DND-41 (cell line): ENCODE data around the gene GFI1.

ENCODE experiments used
- ATAC-seq: fragments of 200-7000 bp; cut with Tn5 transposase; 3 replicates; pipeline ENCODE4 v1.9.1; 2021; ENCODE audit warnings: low read depth; ENCODE audit not compliant: insufficient read depth
- DNase-seq: peaks from one replicate; pipeline ENCODE4 v3.0.0-alpha.2; 2020
- H2AFZ ChIP-seq: 2 replicates; pipeline ENCODE4 v1.6.0; 2012; ENCODE audit warnings: low read depth, low read length
- H3K27ac ChIP-seq: 2 replicates; pipeline ENCODE4 v1.5.1; 2012; ENCODE audit warnings: low read length, inconsistent platforms
- H3K27me3 ChIP-seq: fragments of 200-600 bp; sonication (generic); 2 replicates; pipeline ENCODE4 v1.6.0; 2012; ENCODE audit warnings: low read length, mild to moderate bottlenecking, inconsistent platforms; ENCODE audit not compliant: insufficient read depth, poor library complexity
- H3K36me3 ChIP-seq: 2 replicates; pipeline ENCODE4 v1.5.1; 2012; ENCODE audit warnings: low read length, inconsistent platforms; ENCODE audit not compliant: insufficient read depth
- H3K4me1 ChIP-seq: 2 replicates; pipeline ENCODE4 v1.5.1; 2012; ENCODE audit warnings: mild to moderate bottlenecking, low read length; ENCODE audit not compliant: insufficient read depth
- H3K4me2 ChIP-seq: 2 replicates; pipeline ENCODE4 v1.6.0; 2012; ENCODE audit warnings: mild to moderate bottlenecking, moderate library complexity, low read length, inconsistent platforms; ENCODE audit not compliant: insufficient read depth
- H3K4me3 ChIP-seq, 2 experiments: fragments of 200-600 bp in 1 of 2; shearing (Covaris generic) in 1 of 2; 2 replicates each; pipeline ENCODE4 v1.5.1; 2012 to 2016; ENCODE audit warnings: inconsistent platforms in 2 of 2, low read length in 2 of 2, mild to moderate bottlenecking in 2 of 2, low read depth in 1 of 2, moderate library complexity in 1 of 2
- H3K79me2 ChIP-seq: 2 replicates; pipeline ENCODE4 v1.6.0; 2012; ENCODE audit warnings: low read length, inconsistent platforms; ENCODE audit not compliant: insufficient read depth
- H3K9ac ChIP-seq: 2 replicates; pipeline ENCODE4 v1.6.0; 2012; ENCODE audit warnings: low read depth, mild to moderate bottlenecking, inconsistent platforms, low read length, moderate library complexity
- H3K9me3 ChIP-seq: 2 replicates; pipeline ENCODE4 v1.5.1; 2012; ENCODE audit warnings: low read length, moderate library complexity, mild to moderate bottlenecking, inconsistent platforms; ENCODE audit not compliant: insufficient read depth, severe bottlenecking
- H4K20me1 ChIP-seq: 2 replicates; pipeline ENCODE4 v1.6.0; 2012; ENCODE audit warnings: low read length; ENCODE audit not compliant: insufficient read depth
- CTCF ChIP-seq: IDR thresholded peaks from 2 replicates; pipeline ENCODE4 v1.5.1; 2012; ENCODE audit warnings: borderline replicate concordance, low read length, moderate library complexity, mild to moderate bottlenecking; ENCODE audit not compliant: poor library complexity, severe bottlenecking; ENCODE audit errors: extremely low read depth
- EZH2 ChIP-seq: IDR thresholded peaks from 3 replicates; pipeline ENCODE4 v1.6.1; 2012; ENCODE audit warnings: borderline replicate concordance, low read depth, mild to moderate bottlenecking, moderate library complexity, low read length, inconsistent platforms; ENCODE audit not compliant: severe bottlenecking

The GFI1 gene

GRCh38 chr1:92495392-92496063 is 8.8 kb upstream of the GFI1 start:
- H3K4me3 ChIP-seq = no peak overlapping the region
- H3K27me3 ChIP-seq = no peaks in the 10 kb centered on the region
- no peaks in the 10 kb centered on the region for H3K9me3 ChIP-seq
- DNase-seq (no peak), ATAC-seq (peak; percentile 96)
- peaks cover 32% of the 10 kb centered on the region for H3K4me1 ChIP-seq
- TF ChIP-seq EZH2 (no peak), CTCF (no peak)
- no peak overlapping the region for H3K9ac ChIP-seq
- H4K20me1 ChIP-seq = no peaks in the 10 kb centered on the region
- H3K4me2 ChIP-seq = peak overlapping the region; percentile 13
- no peak overlapping the region for H2AFZ ChIP-seq
- peak overlapping the region; percentile 65 for H3K27ac ChIP-seq
- no peaks in the 10 kb centered on the region for H3K36me3 ChIP-seq
- H3K79me2 ChIP-seq = no peaks in the 10 kb centered on the region

- ATAC-seq (no peak), DNase-seq (no peak)
- no peaks in the 10 kb centered on the region for H3K36me3 ChIP-seq
- no peaks in the 10 kb centered on the region for H3K9me3 ChIP-seq
- H2AFZ ChIP-seq = no peak overlapping the region
- TF ChIP-seq EZH2 (no peak), CTCF (no peak)
- no peak overlapping the region for H3K4me3 ChIP-seq
- H3K9ac ChIP-seq = no peak overlapping the region
- H3K27me3 ChIP-seq = no peaks in the 10 kb centered on the region
- peak overlapping the region; percentile 13; the same call in 1 of the 2 replicates for H3K4me2 ChIP-seq
- H3K4me1 ChIP-seq = peaks cover 32% of the 10 kb centered on the region
- H3K27ac ChIP-seq = peak overlapping the region; percentile 65
- H4K20me1 ChIP-seq = no peaks in the 10 kb centered on the region
- H3K79me2 ChIP-seq = no peaks in the 10 kb centered on the region
Measured at GRCh38 chr1:92494485-92495141, 7.9 kb upstream of the GFI1 start.

GRCh38 chr1:92493139-92493538 is 6.4 kb upstream of the GFI1 start:
- peaks cover 35% of the 10 kb centered on the region for H3K4me1 ChIP-seq
- TF ChIP-seq CTCF (no peak), EZH2 (no peak)
- ATAC-seq = no peak
- no peaks in the 10 kb centered on the region for H3K27me3 ChIP-seq
- H3K27ac ChIP-seq = peak overlapping the region; percentile 30; the same call in 1 of the 2 replicates
- no peaks in the 10 kb centered on the region for H3K9me3 ChIP-seq
- H3K9ac ChIP-seq = peak overlapping the region; percentile 11; the same call in 1 of the 2 replicates
- no peak for DNase-seq
- H3K36me3 ChIP-seq = no peaks in the 10 kb centered on the region
- H4K20me1 ChIP-seq = no peaks in the 10 kb centered on the region
- H3K4me3 ChIP-seq = no peak overlapping the region
- H3K79me2 ChIP-seq = no peaks in the 10 kb centered on the region
- H2AFZ ChIP-seq = no peak overlapping the region
- H3K4me2 ChIP-seq = no peak overlapping the region

- Histone ChIP-seq H3K27me3 (no peaks in the 10 kb centered on the region), H3K79me2 (peaks cover 12% of the 10 kb centered on the region), H3K36me3 (peaks cover 9% of the 10 kb centered on the region; the same call in 1 of the 2 replicates), H3K4me1 (peaks cover 13% of the 10 kb centered on the region), H3K9ac (no peak overlapping the region), H4K20me1 (no peaks in the 10 kb centered on the region), H3K27ac (no peak overlapping the region), H3K9me3 (no peaks in the 10 kb centered on the region), H3K4me3 (no peak overlapping the region), H2AFZ (no peak overlapping the region), H3K4me2 (no peak overlapping the region)
- DNase-seq (no peak), ATAC-seq (no peak)
- TF ChIP-seq CTCF (no peak), EZH2 (no peak)
Measured at GRCh38 chr1:92488832-92489231, 2.1 kb upstream of the GFI1 start.
